HepG2 (cell line): ENCODE measurements around the gene MYO18B. TPM values are rescaled to one million over a fixed set of nuclear protein-coding genes. Genes with fewer than 3 reads are reported as not detected.
A peak's percentile ranks its signal among the peaks of the same experiment; 100 is the strongest.

ENCODE experiments used
- BORCS8-MEF2B ChIP-seq: sonication (generic); formaldehyde crosslinking; IDR thresholded peaks from 2 replicates; pipeline ENCODE4 v1.8.0; 2022; ENCODE audit warnings: mild to moderate bottlenecking, missing genetic modification reagents
- ETV6 ChIP-seq: sonication (generic); formaldehyde crosslinking; conservative IDR thresholded peaks from 2 replicates; pipeline ENCODE4 v1.4.0; 2020; ENCODE audit warnings: missing genetic modification reagents
- HINFP ChIP-seq: sonication (generic); formaldehyde crosslinking; IDR thresholded peaks from 2 replicates; pipeline ENCODE4 v1.4.0; 2020; ENCODE audit warnings: low read depth, mild to moderate bottlenecking, missing genetic modification reagents
- KAT2B ChIP-seq: fragments of 150-350 bp; IDR thresholded peaks from 2 replicates; pipeline ENCODE4 v1.6.1; 2014; ENCODE audit warnings: low read depth, low read length, borderline replicate concordance
- KDM5B ChIP-seq: sonication (generic); formaldehyde crosslinking; IDR thresholded peaks from 2 replicates; pipeline ENCODE4 v1.4.0; 2020; ENCODE audit warnings: missing genetic modification reagents, mild to moderate bottlenecking, borderline replicate concordance
- MTF2 ChIP-seq: sonication (generic); formaldehyde crosslinking; IDR thresholded peaks from 2 replicates; pipeline ENCODE4 v1.5.0; 2020; ENCODE audit warnings: missing genetic modification reagents, borderline replicate concordance
- NFE2L1 ChIP-seq: sonication (generic); formaldehyde crosslinking; IDR thresholded peaks from 2 replicates; pipeline ENCODE4 v1.4.0; 2020; ENCODE audit warnings: missing genetic modification reagents, mild to moderate bottlenecking, borderline replicate concordance
- NFIB ChIP-seq: sonication (generic); formaldehyde crosslinking; IDR thresholded peaks from 2 replicates; pipeline ENCODE4 v1.9.0; 2021; ENCODE audit warnings: missing genetic modification reagents, mild to moderate bottlenecking, borderline replicate concordance
- NPAS2 ChIP-seq: sonication (generic); formaldehyde crosslinking; IDR thresholded peaks from 2 replicates; pipeline ENCODE4 v1.8.0; 2022; ENCODE audit warnings: mild to moderate bottlenecking, missing genetic modification reagents, borderline replicate concordance
- RNF219 ChIP-seq: sonication (generic); formaldehyde crosslinking; IDR thresholded peaks from 2 replicates; pipeline ENCODE4 v1.5.0; 2020; ENCODE audit warnings: mild to moderate bottlenecking, missing genetic modification reagents
- SALL1 ChIP-seq: sonication (generic); formaldehyde crosslinking; IDR thresholded peaks from 2 replicates; pipeline ENCODE4 v1.8.0; 2022; ENCODE audit warnings: mild to moderate bottlenecking, missing genetic modification reagents
- SMAD3 ChIP-seq: sonication (generic); formaldehyde crosslinking; IDR thresholded peaks from 2 replicates; pipeline ENCODE4 v1.4.0; 2020; ENCODE audit warnings: missing genetic modification reagents
- SOX13 ChIP-seq, 3 experiments: fragments of 450-650 bp in 1 of 3; sonication (generic) in 1 of 3; formaldehyde crosslinking in 1 of 3; IDR thresholded peaks in 2 of 3; conservative IDR thresholded peaks in 1 of 3; 2 replicates each; pipeline versions ENCODE4 v1.5.0 to v1.6.1; 2016 to 2020; ENCODE audit warnings: antibody characterized with exemption in 1 of 3, mild to moderate bottlenecking in 1 of 3, missing compliant biosample characterization in 1 of 3, missing genetic modification reagents in 1 of 3, moderate library complexity in 1 of 3
- SP1 ChIP-seq, 2 experiments: fragments of 450-650 bp in 1 of 2; sonication (generic) in 1 of 2; formaldehyde crosslinking in 1 of 2; IDR thresholded peaks; 2 replicates each; pipeline versions ENCODE4 v1.4.0 to v1.6.1; 2016 to 2020; ENCODE audit warnings: missing genetic modification reagents in 1 of 2
- SP5 ChIP-seq: IDR thresholded peaks from 2 replicates; pipeline ENCODE4 v1.6.1; 2016; ENCODE audit warnings: low read depth, borderline replicate concordance
- TAF1 ChIP-seq: sonication (generic); formaldehyde crosslinking; IDR thresholded peaks from 2 replicates; pipeline ENCODE4 v1.4.0; 2020; ENCODE audit warnings: missing genetic modification reagents
- TGIF2 ChIP-seq: IDR thresholded peaks from 2 replicates; pipeline ENCODE4 v1.6.1; 2016; ENCODE audit warnings: control low read depth, missing compliant biosample characterization
- ZBTB2 ChIP-seq: sonication (generic); formaldehyde crosslinking; IDR thresholded peaks from 2 replicates; pipeline ENCODE4 v1.8.0; 2022; ENCODE audit warnings: low read depth, missing genetic modification reagents
- ZNF281 ChIP-seq: sonication (generic); formaldehyde crosslinking; IDR thresholded peaks from 2 replicates; pipeline ENCODE4 v1.4.0; 2020; ENCODE audit warnings: missing genetic modification reagents, borderline replicate concordance
- ZNF333 ChIP-seq: sonication (generic); formaldehyde crosslinking; IDR thresholded peaks from 2 replicates; pipeline ENCODE4 v1.4.0; 2020; ENCODE audit warnings: mild to moderate bottlenecking, missing genetic modification reagents, borderline replicate concordance
- ZNF501 ChIP-seq: sonication (generic); formaldehyde crosslinking; IDR thresholded peaks from 2 replicates; pipeline ENCODE4 v1.5.1; 2020; ENCODE audit warnings: mild to moderate bottlenecking, moderate library complexity, missing genetic modification reagents
- ZNF556 ChIP-seq: sonication (generic); formaldehyde crosslinking; IDR thresholded peaks from 2 replicates; pipeline ENCODE4 v1.4.0; 2020; ENCODE audit warnings: mild to moderate bottlenecking, missing genetic modification reagents, borderline replicate concordance
- ZNF768 ChIP-seq: sonication (generic); formaldehyde crosslinking; IDR thresholded peaks from 2 replicates; pipeline ENCODE4 v1.4.0; 2020; ENCODE audit warnings: missing genetic modification reagents
- polyA plus RNA-seq, 8 experiments: library from polyadenylated mRNA; depleted of rRNA in 3 of 8; stranded (reverse) in 7 of 8; unstranded in 1 of 8; fragments of >200 nt; fragmentation: Illumina TruSeq in 4 of 8; extraction: Trizol in 4 of 8; gene quantifications; 2 replicates each; pipeline versions ENCODE4 v1.2.1 to v1.2.3, GENCODE V29; 2011 to 2016; ENCODE audit warnings: low read depth in 4 of 8, missing spikeins in 1 of 8, mixed read lengths in 1 of 8; ENCODE audit not compliant: insufficient read depth in 1 of 8
- total RNA-seq, 5 experiments: library from RNA; depleted of rRNA; stranded (reverse); fragments of >200 nt; fragmentation: Illumina TruSeq; extraction: Trizol; gene quantifications; 2 replicates each; pipeline ENCODE4 v1.2.3, GENCODE V29; 2016; ENCODE audit warnings: low read depth in 1 of 5

MYO18B gene
- total and polyA plus RNA-seq, 2 of the 13 experiments (the other 11 are each of a cell fraction or from before 2014, with no cell fraction given): 0.01 TPM; not detected in 1

- TF ChIP-seq ZNF333 (CRISPR knock-in tag) (no peak), ZNF556 (CRISPR knock-in tag) (0 out of 2 replicates have a peak, but pooled peaks have one; percentile 29), KAT2B (peak; percentile 59), ZNF281 (CRISPR knock-in tag) (peak; percentile 91; the same call in 1 of the 2 replicates), ZNF768 (no peak), TAF1 (CRISPR knock-in tag) (no peak), ETV6 (CRISPR knock-in tag) (no peak), SMAD3 (CRISPR knock-in tag) (0 out of 2 replicates have a peak, but pooled peaks have one; percentile 70), NFE2L1 (CRISPR knock-in tag) (no peak), BORCS8-MEF2B (no peak), NPAS2 (no peak), RNF219 (CRISPR knock-in tag) (no peak), KDM5B (no peak), MTF2 (CRISPR knock-in tag) (no peak), SALL1 (CRISPR knock-in tag) (peak; percentile 97), HINFP (CRISPR knock-in tag) (no peak), ZNF501 (no peak), TGIF2 (CRISPR knock-in tag) (no peak), ZBTB2 (CRISPR knock-in tag) (no peak), SOX13 (IDR thresholded peaks at IDR 0.05) (peak; percentile 98), SOX13 (CRISPR knock-in tag; conservative IDR thresholded peaks at IDR 0.05 in 1 of 2, IDR thresholded peaks at IDR 0.05 in 1 of 2) (peak in 1 of 2 experiments; percentile 99; a peak in 2 of 4 replicates), NFIB (no peak), SP5 (CRISPR knock-in tag) (no peak), SP1 (IDR thresholded peaks at IDR 0.05) (no peak), SP1 (CRISPR knock-in tag; IDR thresholded peaks at IDR 0.05) (no peak)
These were observed 211.9 kb downstream of the MYO18B start (continued) for GRCh38 chr22:25953919-25954318.
